Adrenal gland (tissue), 12 donors: Measurements from ENCODE around the gene DAB2IP. TPM values are rescaled to one million over a fixed set of nuclear protein-coding genes. Genes with fewer than 3 reads are reported as not detected.

Experiments
- DNase-seq, 7 donors: peaks; one replicate each; pipeline ENCODE4 v3.0.0-alpha.2; 2019 to 2020
- H3K27ac ChIP-seq, 5 donors: fragments of 200-600 bp; sonication (generic) in 4 of 5; 1 replicate in 3 of 5; 2 replicates in 2 of 5; pipeline versions ENCODE4 v1.5.1 to v1.8.0; 2016 to 2020; ENCODE audit warnings: mild to moderate bottlenecking in 1 of 5
- H3K27me3 ChIP-seq: fragments of 200-600 bp; 2 replicates; pipeline ENCODE4 v1.8.0; 2021
- H3K36me3 ChIP-seq, 2 donors: fragments of 200-600 bp; replicated peaks in 1 of 2; 1 replicate in 1 of 2; 2 replicates in 1 of 2; pipeline versions ENCODE4 v1.5.1 to v1.8.0; 2018 to 2022
- H3K4me1 ChIP-seq, 2 donors: fragments of 200-600 bp; replicated peaks in 1 of 2; 1 replicate in 1 of 2; 2 replicates in 1 of 2; pipeline versions ENCODE4 v1.5.1 to v1.8.0; 2018 to 2021
- H3K4me3 ChIP-seq, 4 donors: fragments of 200-600 bp; sonication (generic) in 3 of 4; one replicate each; pipeline ENCODE4 v1.5.1; 2016 to 2018
- H3K9me3 ChIP-seq, 3 donors: fragments of 200-600 bp; sonication (generic) in 1 of 3; replicated peaks in 1 of 3; 1 replicate in 2 of 3; 2 replicates in 1 of 3; pipeline versions ENCODE4 v1.5.1 to v1.8.0; 2016 to 2021
- CTCF ChIP-seq, 6 experiments: fragments of 450-650 bp in 4 of 6; fragments of 200-600 bp in 2 of 6; sonication (generic) in 1 of 6; IDR thresholded peaks; 1 replicate in 5 of 6; 2 replicates in 1 of 6; pipeline versions ENCODE4 v1.5.1 to v1.8.0; 2016 to 2021; ENCODE audit warnings: antibody characterized with exemption in 6 of 6, mild to moderate bottlenecking in 2 of 6, moderate library complexity in 1 of 6
- POLR2A ChIP-seq, 2 donors: fragments of 450-650 bp; IDR thresholded peaks; one replicate each; pipeline ENCODE4 v1.6.1; 2017; ENCODE audit warnings: antibody characterized with exemption in 2 of 2, mild to moderate bottlenecking in 2 of 2, moderate library complexity in 1 of 2
- WGBS, 4 donors: extraction: QIAGEN DNeasy Blood & Tissue Kit in 2 of 4; methylation state at CpG; one replicate each; pipeline versions ENCODE4 v1.1.5 to v1.1.7; 2013 to 2017; 5-methylcytosine and 5-hydroxymethylcytosine counted together
- intact Hi-C, 2 donors: fragments of 100-400 bp; cut with DNase I; formaldehyde crosslinking; loops; one replicate each; pipeline versions ENCODE4 v1.14.1 to v1.15.0; 2022 to 2023
- polyA plus RNA-seq, 3 donors: library from polyadenylated mRNA; stranded (reverse); fragments of 200-250 nt in 2 of 3; fragments of 350-450 nt in 1 of 3; fragmentation: Illumina TruSeq in 1 of 3; extraction: RNeasy Lipid Tissue Mini Kit (QIAGEN cat#74804) in 1 of 3; gene quantifications; one replicate each; pipeline ENCODE4 v1.2.3, GENCODE V29; 2013 to 2014
- total RNA-seq, 9 donors: library from RNA; depleted of rRNA in 4 of 9; stranded (reverse); fragments of >200 nt in 4 of 9; fragments of 120-200 nt in 1 of 9; fragmentation: NEBNext Ultra II Directional in 1 of 9; extraction: Animal tissue kit (Norgen Biotek cat#: 25700) in 1 of 9; gene quantifications; one replicate each; pipeline versions ENCODE4 v1.1.0 to v1.2.4, GENCODE V29; 2013 to 2023
- donor health status: healthy with polysubstance abuse.
- donor health status: Bipolar disorder and iron deficiency.
- donor health status: DM: yes; HTN: yes; CAD: no.
- donor health status: DM: no; HTN: no; CAD: no.
- donor health status: DM: no; HTN: no; CAD: no.
- donor health status: DM: yes; HTN: yes; CAD: no.

Gene DAB2IP
- total and polyA plus RNA-seq, 12 donors: 12.0 to 52.2 (median 43.9) TPM

GRCh38 chr9:121652838-121653231 is 1.4 kb downstream of the DAB2IP start:
- 52 to 74% (median 65%) methylated on average over 2 of the region's 2 CpGs; no CpG with 5 or more reads in 1 of the 4 donors for WGBS, 4 donors
- TF ChIP-seq CTCF (IDR thresholded peaks at IDR 0.05) (no peak), POLR2A (IDR thresholded peaks at IDR 0.05) (no peak)
- Histone ChIP-seq H3K9me3 (no peaks in the 10 kb centered on the region), H3K36me3 (no peaks in the 10 kb centered on the region), H3K27me3 (no peaks in the 10 kb centered on the region), H3K27ac (peak overlapping the region in 1 of 5 donors; percentile 45), H3K4me3 (peak overlapping the region in 1 of 4 donors; percentile 61), H3K4me1 (peaks cover 9 to 22% of the 10 kb centered on the region in 2 donors)
- DNase-seq: no peak
- intact Hi-C loops: no loop called here

- Histone ChIP-seq H3K9me3 (no peaks in the 10 kb centered on the region), H3K4me3 (no peak overlapping the region), H3K36me3 (no peaks in the 10 kb centered on the region), H3K4me1 (peaks cover 9 to 22% of the 10 kb centered on the region in 2 donors), H3K27me3 (no peaks in the 10 kb centered on the region), H3K27ac (no peak overlapping the region)
- DNase-seq: no peak
- 81 to 95% (median 83%) methylated on average over 2 to 3 of the region's 3 CpGs for WGBS, 4 donors
- intact Hi-C loops: no loop called here
- TF ChIP-seq POLR2A (IDR thresholded peaks at IDR 0.05) (no peak), CTCF (IDR thresholded peaks at IDR 0.05) (no peak)
Observed at GRCh38 chr9:121654499-121655140, 3.2 kb downstream of the DAB2IP start.

- no peaks in the 10 kb centered on the region for H3K27me3 ChIP-seq
- H3K36me3 ChIP-seq: no peaks in the 10 kb centered on the region
- no peak for DNase-seq
- H3K27ac ChIP-seq: no peak overlapping the region
- peaks cover 9 to 19% of the 10 kb centered on the region in 2 donors for H3K4me1 ChIP-seq
- intact Hi-C loops: no loop called here
- no peak overlapping the region for H3K4me3 ChIP-seq
- 80 to 96% (median 94%) methylated on average over 3 of the region's 3 CpGs for WGBS, 4 donors
- H3K9me3 ChIP-seq: no peaks in the 10 kb centered on the region
- TF ChIP-seq POLR2A (IDR thresholded peaks at IDR 0.05) (no peak), CTCF (IDR thresholded peaks at IDR 0.05) (no peak)
Observed at GRCh38 chr9:121655231-121655755, 3.9 kb downstream of the DAB2IP start.

- intact Hi-C loops: no loop called here
- Histone ChIP-seq H3K4me3 (no peak overlapping the region), H3K27me3 (no peaks in the 10 kb centered on the region), H3K4me1 (peaks cover 2 to 9% of the 10 kb centered on the region in 2 donors), H3K27ac (no peak overlapping the region), H3K36me3 (no peaks in the 10 kb centered on the region), H3K9me3 (no peaks in the 10 kb centered on the region)
- 60 to 88% (median 74%) methylated on average over 1 to 5 of the region's 5 CpGs for WGBS, 4 donors
- TF ChIP-seq CTCF (IDR thresholded peaks at IDR 0.05) (no peak), POLR2A (IDR thresholded peaks at IDR 0.05) (no peak)
- no peak for DNase-seq
Observed at GRCh38 chr9:121656941-121657470, 5.6 kb downstream of the DAB2IP start.
